GM18861 (cell line): ENCODE results near the gene DLG2.
"Not testable (repeated sequence)": the region's sequence is repeated elsewhere in the genome, so short reads cannot be mapped to it uniquely, and the experiment has no call there.

Experiments
- ATAC-seq: cut with Tn5 transposase; IDR thresholded peaks from one replicate; pipeline ENCODE4 v1.9.1; 2021; ENCODE audit not compliant: unreplicated experiment

The DLG2 gene

DNA sequence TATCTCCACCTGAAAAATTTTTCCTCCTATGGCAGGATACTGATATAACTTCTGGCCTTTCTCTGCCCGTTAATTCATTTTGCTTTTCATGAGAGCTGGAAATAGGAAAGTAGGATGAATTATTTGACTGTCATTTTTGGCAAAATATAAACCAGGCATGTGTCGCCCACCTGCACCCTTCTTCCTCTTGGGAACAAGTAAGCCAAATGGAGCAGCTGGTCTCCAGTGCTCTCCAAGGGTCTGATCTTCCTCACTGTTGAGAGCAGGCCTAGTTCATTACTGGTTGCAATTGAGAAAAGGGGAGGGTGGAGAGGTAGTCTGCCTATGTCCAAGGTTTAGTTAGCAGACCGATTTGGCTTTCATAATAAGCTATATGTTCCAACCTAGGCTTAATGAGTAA is 582.2 kb downstream of the DLG2 start:
- no peak for ATAC-seq

DNA sequence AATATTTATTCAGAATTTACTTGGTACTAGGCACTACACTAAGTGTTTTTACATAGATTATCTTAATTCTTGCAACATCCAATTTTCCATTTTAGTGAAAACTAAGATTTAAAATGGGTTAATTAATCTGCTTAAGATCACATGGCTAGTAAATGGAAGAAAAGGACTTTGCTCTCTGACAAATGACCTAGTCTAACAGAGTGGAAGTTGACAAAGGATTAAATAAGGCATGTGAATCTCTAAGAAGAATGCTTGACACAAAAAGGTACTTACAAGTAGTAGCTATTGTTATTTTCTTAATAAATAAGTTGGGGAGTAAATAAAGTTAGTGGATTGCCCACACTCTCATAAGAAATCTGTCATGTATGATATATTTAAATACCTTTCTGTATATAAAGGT is 584.8 kb downstream of the DLG2 start:
- ATAC-seq, result no peak

DNA sequence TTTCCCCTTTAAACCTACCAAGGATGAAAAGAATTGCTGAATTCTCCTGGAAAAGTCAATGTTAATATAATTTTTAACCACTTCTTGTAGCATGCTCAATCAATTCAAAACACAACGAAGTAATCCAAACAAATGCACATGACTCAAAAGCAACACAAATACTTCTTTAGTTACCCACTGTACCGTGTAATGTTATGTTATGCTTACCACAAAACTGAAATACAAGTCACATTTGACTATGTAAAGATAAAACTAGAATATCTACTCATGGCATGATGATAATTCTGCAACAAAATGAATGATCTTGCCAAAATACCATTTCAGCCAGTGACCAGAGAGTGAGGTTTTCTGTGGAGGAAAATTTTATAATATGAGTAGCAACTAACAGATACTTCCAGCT is 587.0 kb downstream of the DLG2 start:
- ATAC-seq, result no peak

DNA sequence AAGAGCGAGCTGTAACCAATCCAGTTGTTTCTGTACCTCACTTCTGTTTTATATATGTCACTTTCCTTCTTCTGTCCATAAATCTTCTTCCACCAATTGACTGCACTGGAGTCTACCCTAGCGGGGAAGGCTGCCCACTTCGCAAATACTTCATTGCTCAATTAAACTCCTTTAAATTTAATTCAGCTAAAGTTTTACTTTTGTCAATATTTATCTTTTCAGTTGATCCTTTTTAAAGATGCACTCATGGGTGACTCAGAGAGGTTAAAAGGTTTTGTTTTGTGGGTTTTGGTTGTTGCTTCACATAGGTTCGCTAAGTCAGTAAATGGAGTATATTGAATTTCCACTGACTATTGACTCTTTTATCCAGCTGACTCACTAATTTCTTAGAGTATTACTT is 597.2 kb downstream of the DLG2 start:
- ATAC-seq, result no peak

DNA sequence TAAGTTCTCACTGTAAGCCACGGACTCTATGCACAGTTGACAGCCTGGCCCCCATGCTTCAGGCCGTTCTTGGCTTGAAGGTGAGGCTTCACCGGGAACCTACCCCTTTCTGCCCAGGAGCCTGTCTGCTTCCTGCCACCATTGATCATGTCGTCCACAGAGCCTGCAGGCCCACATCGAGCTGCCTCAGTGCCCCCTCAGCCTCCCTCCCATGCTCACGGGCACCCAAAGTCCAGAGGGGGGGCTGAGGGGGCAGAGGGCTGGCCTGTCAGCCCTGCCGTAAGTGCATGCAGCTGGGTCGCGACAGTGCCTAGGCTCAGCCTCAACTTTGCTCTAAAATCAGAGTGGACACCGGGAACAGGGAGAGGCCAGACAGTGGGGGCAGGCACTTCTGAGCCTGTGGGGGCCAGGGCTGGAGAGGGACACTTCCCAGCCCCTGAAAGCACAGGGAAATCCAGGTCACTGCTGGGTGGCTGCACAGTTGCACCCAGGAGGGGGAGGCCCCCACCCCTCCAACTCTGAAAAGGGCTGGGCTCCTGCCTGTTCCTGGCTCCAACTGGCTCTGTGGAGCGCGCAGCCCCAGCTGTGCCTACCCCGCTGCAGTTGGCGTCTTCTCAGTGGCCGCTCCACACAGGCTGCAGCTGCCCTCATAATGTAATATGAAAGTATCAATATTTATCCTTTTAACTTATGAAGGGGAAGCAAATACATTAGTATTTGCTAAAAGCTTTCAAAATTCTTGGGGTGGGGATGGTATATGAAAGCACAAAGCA is 598.6 kb downstream of the DLG2 start:
- ATAC-seq, result no peak

DNA sequence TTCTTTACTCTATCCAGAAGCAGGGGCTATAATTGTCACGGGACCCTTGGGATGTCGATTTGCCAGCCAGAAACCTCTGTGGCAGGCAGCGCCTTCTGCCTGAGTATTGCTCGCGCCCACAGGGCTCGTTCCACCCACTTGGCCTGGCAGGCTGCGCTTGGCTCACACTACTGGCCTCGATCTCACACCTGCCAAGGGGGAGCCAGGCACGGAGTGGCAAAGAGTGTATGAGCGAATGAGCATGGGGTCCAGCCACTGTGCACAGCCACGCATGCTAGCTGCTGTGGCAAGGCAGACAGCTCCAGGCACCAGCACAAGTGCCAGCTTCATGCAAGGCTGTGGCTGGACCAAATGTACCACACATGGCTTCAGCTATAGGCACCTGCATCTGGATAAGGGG is 599.8 kb downstream of the DLG2 start:
- ATAC-seq, result no peak

DNA sequence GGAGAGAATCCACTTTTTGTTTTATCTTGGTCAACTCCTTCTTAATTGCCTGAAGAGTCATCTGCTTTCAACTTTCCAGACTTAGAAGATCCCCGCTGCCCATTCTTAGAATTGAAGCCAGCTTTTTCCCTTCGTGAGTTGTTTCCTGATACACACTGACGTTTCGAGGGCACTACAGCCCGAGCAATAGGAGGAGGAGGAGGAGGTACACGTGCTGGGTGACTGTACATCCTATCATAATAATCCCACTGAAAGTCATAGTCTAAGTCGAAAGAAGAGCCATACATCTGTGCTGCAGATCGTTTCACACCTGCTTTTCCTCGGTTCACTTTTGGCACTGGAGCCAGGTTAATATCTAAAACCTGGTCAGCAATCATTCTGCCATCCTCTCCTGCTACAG is 606.1 kb downstream of the DLG2 start:
- no peak for ATAC-seq

DNA sequence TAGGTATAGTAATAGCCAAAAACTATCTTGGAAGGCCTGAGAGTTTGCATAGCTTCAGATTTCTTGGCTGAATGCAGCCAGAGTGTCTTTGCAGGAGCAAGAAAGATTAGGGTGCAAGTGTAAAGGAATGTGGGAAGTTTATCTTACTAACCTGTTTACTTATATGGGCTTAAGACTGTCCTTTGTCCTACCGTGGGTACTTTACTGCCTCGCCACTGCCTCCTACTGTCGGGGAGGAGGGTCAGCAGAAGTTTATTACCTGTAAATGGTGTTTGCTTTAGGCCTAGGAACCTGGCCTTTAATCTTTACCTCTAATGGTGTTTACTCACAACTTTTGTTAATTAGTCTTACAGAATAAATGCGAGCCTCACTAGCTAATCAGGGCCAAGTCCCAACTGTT is 633.8 kb downstream of the DLG2 start:
- no peak for ATAC-seq

DNA sequence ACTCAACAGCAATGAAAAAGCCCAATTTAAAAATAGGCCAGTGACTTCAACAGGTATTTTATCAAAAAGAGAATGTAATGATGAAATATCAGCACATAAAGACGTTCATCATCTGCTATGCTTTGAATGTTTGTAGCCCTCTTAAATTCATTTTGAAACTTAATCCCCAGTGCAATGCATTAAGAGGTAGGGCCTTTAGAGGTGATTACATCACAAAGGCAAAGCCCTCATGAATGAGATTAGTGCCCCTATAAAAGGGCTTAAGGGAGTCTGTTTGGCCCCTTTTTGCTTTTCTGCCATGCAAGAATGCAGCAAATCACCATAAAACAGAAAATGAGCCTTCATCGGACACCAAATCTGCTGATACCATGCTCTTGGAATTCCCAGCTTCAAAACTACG is 637.0 kb downstream of the DLG2 start:
- ATAC-seq, result no peak

DNA sequence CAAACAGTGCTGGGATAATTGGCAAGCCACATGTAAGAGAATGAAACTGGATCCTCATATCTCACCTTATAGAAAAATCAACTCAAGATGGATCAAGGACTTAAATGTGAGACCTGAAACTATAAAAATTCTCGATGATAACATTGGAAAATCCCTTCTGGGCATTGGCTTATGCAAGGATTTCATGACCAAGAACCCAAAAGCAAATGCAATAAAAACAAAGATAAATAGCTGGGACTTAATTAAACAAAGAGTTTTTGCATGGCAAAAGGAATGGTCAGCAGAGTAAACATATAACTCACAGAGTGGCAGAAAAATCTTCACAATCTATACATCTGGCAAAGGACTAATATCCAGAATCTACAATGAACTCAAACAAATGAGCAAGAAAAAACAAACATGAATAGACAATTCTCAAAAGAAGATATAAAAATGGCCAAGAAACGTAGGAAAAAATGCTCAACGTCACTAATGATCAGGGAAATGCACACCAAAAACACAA is 639.4 kb downstream of the DLG2 start:
- not testable (repeated sequence) for ATAC-seq

DNA sequence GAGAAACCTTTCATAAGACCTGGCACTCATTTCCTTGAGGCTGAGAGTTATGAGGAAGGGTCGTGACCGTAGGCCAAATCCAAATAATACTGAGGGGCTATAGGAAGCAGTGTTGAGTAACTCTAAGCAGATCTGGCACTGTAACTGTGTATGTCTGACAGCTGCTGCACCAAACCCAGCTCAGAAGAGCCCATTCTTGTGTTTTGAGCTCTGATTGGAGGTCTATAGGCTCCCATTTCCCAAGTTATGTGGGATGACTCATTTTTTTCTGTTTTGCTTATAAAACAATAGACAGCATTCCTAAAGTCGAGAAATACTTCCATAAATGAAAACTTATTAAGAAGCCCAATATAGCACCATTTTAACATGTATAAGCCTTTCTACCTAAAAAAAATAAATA is 645.8 kb downstream of the DLG2 start:
- ATAC-seq, result no peak

DNA sequence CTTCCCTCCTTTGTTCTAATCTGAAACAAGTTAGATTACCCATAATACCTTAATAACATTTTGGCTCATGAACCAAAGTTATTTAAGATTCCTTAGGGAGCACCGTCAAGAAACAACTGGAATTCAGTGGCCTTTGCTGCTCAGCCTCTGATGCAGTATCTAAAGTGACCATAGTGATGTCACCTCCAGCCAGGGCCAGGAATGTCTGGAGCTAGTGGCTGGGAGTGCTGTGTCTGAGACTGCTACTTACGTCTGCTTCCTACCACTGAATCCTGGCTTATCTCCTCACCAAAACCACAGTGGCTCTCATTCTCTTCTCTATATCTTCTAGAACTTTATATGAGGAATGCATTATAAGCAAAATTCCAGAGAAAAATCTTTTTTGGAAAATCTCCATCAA is 658.0 kb downstream of the DLG2 start:
- ATAC-seq, result no peak

DNA sequence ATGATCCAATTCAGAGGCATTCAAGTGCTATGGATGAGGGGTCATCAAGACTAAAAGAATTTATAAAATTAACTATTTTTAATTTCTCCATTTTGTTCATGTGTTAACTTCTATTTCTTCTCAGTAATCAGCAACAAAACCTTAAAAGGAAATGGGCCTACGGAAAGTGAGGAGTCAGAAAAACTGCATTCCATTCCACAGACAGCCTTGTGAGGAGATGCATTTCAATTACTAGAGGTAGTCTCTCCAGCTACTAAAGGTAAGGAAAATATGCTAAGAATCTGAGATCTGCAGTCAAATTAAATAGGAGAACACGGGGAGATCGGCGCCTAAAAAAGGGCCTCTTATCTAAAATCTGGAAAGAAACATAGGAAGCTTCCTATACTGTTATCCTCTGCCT is 661.7 kb downstream of the DLG2 start:
- no peak for ATAC-seq

DNA sequence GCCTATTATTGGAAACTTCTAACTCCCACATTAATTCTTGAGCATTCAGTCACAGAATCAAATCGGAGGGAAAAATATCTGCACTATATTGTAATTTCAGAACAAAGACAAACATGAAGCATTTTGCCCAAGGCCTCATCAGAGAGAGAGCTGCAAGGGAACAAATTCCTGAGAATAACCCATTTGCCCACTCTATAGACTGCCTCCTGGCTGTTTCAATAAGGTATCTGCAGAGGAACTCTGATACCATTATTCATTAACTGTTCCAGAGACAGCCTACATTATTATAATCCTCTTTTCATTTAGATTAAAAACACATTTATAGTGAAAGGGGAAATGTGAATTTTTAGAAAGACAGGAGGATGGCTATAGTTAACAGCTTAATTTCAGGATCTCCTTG is 663.9 kb downstream of the DLG2 start:
- ATAC-seq, result no peak

DNA sequence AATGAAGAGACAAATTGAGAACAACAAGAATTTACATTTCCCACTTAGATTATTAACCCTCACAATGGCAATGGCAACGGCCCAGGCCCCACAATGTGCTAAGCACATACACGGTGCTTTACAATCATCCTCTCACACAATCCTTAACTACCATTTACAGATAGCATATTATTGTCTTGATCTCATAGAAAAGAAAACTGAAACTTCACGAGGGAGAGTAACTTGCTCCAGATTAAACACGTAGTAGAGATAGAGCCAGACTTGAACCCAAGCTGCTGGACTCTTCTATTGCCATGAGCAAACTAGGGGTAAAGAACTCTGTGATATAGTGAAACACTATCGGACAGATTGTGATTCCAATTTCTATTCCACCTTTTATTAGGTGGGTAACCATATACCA is 665.1 kb downstream of the DLG2 start:
- no peak for ATAC-seq

DNA sequence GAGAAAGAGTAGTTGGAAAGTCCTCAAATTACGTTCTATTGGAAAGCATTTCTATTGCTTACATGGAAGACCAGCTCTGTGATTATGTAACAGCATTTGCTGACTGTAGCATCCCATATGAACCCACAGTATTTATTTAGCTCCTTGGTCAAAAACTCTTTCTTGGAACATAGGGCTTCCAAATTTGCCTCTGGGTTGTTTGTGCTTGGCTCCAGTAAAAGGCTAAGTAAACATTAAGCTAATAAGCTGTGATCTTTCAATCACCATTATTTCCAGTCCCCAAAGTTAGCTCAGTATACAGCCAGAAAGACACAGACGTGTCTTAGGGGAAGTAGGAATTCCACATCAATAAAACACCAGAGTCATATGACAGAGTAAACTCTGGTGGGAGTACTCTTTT is 668.8 kb downstream of the DLG2 start:
- ATAC-seq, result no peak

DNA sequence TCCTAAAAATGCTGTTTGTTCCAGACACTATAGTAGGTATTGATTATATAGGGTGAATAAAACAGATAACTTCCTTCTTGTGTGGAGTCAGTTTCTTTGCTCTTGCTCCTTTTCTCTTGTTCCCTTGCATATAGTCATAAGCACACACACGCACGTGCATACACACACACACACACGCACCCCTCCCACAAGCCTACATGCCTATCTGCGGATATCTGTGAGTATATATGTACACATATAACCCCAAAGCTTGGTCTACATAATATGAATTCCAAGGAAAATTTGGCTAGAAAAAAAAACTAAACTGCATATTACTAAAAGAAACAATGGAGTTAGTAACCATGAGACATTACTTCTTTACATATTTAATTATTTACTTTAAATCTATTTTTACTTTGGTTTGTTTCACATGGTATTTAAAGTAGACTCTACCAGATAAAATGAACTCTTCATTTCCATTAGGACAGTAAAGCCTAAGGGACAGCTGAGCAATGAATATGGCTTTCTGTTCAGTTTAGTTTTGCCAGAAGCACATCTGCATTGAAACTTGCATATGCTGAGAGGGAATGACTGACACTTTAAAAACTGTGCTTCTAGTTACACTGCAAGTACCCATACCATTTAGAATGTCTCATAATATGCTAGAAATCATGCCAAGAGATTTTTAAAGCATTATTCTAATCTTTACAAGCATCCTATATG is 676.4 kb downstream of the DLG2 start:
- ATAC-seq, result no peak

DNA sequence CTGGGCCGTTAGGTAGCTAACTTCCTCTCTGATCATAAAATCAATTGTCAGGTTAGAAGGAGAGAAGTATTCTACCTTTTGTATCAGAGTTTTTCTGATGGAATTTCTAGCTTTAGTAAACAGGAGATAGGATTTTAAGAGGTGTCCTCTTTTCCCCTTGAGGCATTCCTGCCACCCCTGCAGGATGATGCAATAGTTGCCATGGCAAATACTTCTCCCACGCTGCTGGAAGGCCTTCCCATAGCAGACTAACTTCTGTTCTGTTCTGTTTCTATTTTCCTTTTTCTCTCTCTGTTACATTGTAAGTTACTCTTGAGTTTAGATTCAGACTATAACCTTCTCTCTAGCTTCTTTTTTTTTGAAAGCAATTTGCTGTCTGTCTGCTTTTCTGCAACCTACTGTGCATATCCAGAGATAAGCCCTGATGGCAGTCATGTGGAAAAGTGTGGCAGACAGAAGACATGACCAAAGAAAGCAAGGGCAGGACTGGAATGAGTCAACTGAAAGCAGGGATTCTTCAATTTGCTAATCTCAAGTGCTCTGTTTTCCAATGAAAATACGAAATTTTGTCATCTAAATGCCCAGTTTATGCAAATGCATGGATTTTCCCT is 679.1 kb downstream of the DLG2 start:
- ATAC-seq, result no peak

DNA sequence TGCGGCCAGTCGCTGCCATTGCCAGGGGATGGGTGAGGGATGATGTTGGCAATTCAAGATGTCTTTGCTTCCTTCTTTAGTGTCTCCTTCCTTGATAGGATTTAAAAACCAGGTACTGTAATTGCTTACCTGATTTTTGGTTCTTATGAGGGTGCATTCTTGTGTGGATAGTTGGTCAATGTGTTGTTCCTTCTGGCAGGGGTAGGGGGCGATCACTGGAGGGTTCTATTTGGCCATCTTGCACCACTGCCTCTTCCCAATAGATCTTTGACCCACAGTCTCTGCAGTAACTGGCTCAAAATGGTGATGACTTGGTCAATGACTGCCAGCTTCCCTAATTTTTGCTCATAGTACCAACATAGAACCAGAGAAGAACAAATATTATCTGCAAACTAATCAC is 680.1 kb downstream of the DLG2 start:
- no peak for ATAC-seq

DNA sequence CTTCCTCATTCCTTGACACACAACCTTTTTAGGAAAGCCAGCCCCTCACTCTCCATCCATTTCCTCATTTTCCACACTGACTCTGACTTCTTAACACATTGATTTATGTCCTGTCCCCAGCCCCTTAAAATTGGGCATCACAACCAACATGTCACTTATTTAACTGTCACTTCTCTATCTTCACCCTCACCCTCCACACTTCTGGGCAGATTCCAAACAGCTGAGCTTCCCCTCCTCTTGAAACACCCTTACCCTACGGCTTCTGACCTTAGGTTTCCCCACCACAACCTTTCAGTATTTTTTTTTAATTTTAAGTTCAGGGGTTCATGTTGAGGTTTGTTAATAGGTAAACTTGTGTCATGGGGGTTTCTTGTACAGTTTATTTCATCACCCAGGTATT is 696.3 kb downstream of the DLG2 start:
- no peak for ATAC-seq

DNA sequence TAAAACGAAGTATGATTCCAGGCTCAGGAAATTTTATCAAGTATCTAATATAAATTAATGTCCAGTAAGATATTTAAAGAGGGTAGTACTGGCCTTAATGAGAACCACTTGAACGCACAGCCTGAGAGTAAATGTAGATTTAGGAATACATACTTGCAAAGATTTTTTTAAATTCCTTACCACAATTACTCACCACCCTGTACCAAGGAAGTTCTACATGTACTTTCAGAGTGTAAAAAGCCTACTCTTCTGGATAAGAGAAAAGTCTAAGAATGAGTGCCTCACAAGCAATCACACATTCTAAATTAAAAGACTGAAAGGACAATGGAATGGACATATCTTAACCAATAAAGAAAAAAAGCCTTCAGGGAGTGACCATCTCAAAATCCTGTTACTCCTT is 697.4 kb downstream of the DLG2 start:
- ATAC-seq, result no peak

DNA sequence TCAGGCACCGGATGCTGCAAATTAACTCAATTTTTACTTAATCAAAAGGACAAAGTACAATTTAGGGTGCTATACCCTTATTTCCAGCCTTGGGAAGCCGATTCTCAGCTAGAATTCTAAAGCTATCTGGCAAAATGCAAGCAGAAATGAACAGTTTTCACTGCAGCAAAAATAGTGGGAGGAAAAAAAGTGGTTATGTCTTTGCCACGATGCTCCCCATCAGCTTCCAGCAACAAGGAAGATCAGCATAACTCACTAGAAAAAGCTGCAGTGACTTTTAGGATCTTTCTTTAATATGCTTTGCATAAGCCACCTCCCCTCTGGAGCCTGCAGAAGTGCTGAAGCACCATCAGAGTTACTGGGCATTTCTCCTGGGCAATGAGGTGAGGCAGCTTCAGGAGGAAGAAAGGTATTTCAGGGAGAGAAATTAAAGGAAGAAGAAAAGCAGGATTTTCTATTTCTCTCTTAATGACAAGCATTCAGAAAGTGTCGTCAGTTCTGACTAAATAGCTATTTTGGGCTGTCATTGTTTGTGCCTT is 702.9 kb downstream of the DLG2 start:
- ATAC-seq, result no peak
